SK-N-DZ (cell line): ENCODE data around the gene BDH1.
A peak's percentile ranks its signal among the peaks of the same experiment; 100 is the strongest.
"Not testable (repeated sequence)": the region's sequence is repeated elsewhere in the genome, so short reads cannot be mapped to it uniquely, and the experiment has no call there.

ENCODE experiments used
- DNase-seq: peaks from one replicate; pipeline ENCODE4 v3.0.0-alpha.2; 2015; ENCODE audit warnings: low spot score

The BDH1 gene

DNA sequence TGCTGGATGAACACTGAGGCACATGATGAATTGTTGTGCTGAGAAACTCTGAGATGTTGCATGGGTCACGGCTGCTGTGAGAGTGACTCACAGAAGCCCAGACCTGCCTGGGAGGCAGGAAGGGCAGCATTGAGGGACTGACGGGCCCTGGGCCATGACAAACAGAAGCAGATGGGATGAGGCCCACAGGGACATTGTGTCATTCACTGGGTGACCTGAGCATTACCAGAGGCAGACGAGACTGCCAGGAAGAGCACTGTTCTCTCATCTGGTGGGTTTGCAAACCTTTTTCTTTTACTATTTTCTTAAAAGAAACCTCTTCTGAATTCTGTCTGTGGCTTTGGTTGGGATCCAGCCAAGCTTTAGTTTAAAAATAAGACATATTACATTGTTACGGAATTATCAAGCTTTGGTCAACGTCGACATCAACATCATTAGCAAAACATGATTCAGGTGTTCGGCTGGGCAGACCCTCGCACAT lies 67.8 kb downstream of the BDH1 start:
- DNase-seq = no peak

DNA sequence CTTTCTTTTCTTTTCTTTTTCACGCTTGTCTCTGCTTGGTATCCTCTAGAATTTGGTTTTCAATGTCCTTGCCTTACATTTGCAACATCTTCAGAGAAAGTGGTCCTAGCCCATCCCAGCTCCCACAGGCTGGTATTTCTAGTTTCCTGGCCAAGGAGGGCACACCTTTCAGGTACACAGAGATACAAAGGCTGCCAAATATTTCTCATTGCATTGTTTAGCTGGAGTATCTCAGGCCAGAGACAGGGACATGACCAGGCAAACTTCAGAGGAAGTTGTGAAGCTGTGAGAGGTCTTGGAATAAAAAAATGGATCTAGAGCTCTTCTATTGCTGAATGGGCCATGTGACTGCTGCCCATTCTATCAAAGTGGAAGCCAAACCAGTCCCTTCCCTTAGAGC lies 68.9 kb downstream of the BDH1 start:
- no peak for DNase-seq

DNA sequence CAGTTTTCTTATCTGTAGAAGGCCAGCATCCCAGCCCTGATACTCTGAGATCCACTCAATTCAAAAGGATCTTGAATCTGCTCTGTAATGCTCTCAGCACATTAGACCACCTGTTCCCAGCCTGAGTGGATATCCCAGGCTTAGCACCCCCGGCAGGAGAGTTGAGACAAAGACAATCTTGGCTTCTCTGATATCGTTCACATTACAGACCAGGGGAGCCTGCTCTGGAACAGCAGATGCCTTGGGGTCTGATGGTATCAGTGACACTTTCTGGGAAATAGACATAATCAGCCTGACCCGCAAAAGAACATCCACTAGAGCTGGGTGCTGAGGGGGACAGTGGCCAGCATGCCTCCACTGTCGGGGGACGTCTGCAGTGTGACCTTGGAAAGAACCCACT lies 70.6 kb downstream of the BDH1 start:
- peak; percentile 71 for DNase-seq

DNA sequence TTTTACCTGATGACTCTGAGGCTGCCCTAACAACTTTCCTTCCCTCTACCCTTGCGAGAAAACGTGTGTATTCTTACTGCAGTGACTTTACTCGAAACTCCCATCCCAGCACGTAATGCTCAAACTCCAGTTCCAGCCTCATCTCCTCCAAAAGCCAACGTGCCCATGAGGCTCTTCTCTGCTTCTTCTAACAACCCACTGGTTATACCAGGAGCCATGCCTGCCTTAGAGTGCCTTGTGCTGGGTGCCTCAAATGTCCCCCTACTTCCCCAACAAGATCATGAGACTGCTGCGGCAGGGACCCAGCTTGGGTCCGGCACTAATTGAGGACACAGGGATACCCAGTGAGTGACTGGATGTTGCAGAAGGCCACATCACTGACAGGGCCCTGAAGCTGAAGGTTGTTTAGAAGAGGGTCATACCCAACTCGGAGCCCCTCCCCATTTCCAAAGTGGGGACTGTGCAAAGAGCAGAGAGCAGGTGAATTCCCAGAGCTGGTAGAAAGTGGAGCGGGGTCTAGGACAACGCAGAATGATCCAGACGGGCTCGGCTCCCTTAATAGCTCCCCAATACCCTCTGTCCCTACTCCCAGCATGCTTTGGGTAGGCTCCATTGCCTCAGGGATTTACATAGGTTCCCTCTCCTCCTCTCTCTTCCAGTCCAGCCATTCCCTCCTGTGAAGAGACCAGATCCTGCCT lies 71.4 kb downstream of the BDH1 start:
- peak; percentile 68 for DNase-seq

DNA sequence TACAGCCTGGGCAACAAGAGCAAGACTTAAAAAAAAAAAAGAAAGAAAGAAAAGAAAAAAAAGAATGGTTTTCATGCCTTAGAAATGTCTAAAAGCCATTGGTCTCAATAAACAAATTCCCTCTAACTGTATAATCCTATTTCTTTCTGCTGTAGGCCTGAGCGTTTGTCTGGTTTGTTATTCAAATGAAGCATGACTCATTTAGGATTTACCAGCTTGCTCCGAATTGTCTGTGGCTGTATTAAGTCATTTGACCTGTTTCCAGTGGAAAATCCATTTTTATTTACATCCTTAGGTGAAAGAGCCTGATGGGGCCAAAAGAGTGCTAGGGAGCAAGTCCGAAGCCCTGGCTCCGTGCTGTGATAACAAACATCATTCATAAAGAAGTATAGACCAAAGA lies 73.8 kb downstream of the BDH1 start:
- DNase-seq = no peak

DNA sequence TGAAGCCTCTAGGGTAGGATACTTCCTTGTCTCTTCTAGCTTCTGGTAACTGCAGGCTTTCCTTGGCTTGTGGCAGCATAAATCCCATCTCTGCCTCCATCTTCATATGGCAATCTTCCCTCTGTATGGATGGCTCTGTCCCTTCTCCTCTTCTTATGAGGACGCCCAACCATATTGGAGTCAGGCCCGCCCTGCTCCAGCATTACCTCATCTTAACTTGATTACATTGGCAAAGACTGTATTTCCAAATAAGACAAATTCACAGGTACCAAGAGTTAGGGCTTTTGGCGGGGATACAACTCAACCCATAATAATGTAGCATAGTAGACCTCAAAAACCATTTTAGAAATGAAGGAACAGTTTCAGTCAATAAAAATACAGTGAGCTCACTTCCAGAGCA lies 75.4 kb downstream of the BDH1 start:
- DNase-seq = no peak

DNA sequence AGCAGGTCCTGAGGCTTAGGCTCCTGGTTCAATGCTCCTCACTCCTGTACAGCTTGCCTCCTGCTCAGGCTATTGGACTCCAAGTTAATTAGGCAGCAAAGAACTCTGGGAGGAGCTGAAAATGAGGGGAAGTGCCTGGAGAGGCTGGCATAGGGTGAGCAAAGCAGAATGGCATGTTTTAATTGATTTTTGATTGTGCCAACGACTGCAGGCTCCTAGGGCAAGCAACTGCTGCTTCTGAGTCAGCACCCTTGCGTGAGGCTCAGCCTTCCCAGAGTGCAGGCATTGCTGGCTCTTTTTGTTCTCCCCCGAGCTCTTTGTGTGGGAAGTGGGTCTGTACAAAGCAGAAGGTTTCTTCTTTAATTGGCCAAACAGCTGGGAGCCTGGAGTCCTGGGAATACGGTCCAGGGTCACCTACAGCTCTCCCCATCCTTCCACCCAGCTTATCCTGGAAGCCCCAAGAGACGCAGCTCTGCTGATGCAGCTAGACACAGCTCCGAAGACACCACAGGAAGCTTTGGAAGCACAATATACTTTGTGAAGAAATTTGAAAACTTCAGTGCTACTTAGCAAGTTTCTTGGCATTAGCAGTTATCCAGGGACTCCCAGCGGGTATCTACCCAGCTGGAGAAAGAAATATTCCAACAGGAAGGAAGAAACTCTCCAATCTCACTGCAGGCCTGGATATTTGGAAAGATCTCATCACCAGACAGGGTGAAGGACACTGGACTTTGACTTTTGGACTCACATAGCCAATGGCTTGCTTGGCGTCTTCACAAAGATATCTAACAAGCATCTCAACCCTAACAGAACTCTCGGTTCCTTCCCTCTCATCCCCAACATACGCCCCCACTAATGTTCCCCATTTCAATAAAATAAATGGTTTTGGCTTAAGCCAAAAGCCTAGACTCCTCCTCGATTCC lies 76.8 kb downstream of the BDH1 start:
- no peak for DNase-seq

DNA sequence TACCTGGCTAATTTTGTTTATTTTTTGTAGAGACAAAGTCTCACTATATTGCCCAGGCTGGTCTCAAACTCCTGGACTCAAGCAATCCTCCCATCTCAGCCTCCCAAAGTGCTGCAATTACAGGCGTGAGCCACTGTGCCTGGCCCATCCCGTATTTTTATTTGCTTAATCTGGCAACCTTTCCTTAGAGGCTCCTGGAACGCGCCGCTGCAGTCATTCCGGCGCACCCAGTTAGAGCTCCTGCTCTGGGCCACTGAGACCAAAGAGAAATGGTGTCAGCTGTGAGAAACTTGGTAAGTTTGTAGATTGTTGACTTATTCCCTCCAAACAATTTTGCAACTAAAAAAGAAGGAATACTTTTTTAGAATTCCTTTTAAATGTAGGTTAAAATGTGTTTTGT lies 78.0 kb downstream of the BDH1 start:
- not testable (repeated sequence) for DNase-seq

DNA sequence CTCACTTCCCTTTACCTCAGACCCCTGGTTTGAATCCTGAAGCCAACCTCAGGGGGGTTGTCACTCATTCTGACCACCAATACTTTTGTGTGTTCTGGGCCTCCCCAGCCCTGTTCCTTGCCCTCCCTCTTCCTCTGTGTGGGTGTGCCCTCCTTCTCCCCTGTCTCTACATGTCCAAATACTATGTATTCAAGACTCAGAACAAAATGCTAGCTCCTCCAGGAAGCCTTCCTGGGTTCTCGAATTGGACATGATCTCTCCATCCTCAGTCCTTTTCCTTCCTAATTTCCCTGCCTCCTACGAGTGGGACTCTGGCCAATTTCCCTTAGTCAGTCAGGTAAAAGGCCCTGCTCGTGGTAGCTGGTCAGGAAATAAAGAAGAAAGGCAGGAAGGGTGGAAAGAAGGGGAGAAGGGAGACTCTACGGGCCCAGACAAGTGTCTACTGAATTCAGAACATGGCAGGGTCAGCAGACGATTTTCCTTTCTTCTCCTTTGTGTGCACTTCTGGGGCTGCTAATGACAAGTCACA lies 79.7 kb downstream of the BDH1 start:
- no peak for DNase-seq

DNA sequence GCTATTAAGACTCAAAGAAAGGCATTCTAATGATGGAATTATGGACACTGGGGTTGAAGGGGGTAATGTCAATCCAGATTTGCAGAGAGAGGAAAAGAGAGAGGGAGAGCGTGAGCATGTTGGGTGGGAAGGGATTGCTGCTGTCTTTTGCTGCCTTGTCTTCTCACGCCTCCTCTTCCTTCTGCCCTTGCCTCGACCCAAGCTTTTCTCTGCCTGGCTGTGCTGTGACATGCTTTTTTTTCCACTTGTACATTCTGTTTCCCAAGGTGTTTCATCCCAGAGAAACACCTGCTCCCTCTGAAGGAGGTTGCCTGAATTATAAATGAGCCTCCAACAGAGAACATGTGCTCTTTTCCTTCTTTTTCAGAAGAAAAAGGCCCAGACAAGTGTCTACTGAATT lies 80.3 kb downstream of the BDH1 start:
- no peak for DNase-seq

DNA sequence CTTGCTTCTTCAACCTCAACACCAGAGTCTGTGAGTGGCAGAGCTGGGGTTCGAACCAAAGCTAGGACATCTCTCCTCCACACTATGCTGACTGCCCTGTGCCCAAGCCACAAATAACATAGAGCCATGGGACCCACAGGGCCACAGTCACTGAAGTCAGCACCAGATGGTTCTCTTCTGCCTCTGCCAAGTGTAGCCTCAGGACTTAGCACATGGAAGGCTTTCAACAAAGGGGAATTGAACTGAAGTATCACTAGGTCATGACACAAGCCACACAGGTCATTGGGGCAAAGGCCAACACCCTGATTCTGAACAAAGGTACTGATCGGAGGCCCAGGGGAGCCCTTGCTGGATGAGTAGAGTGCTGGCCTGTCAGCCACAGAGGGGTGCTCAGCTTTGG lies 83.6 kb downstream of the BDH1 start:
- DNase-seq = no peak

DNA sequence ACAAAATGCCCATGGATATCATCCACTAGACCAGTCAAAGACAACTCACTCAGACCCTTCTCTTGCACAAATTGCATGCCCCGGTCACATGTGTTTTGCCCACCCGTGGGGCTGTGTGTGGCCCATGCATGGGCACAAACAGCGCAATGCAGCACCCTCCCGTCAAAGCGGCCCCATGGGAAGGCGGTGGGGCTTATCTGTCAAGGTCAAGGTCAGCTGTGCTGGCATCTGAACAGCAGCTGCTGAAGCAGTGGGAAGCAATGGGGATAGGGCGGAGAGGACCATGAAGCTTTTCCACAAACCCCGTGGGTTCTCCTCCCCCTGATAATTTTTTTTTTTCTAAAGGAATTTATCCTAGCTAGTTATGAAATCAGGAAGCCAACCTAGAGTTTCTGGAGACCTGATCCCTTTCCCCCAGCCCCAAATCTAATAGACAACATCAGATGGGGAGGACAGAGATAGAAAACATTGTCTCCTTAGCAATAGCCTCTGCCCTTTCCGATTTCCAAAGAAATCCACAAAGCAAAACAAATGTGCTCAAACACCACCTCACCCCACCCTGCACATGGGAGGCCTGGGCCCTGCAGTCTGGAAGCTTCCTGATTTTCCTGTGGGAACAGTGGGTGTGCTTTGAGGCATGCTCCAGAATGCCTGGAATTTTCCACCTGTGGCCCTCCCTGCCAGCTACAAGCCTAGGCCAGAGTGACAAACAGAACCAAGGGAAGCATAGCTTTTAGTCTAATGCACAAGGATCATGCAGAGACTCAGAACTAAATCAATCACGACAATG lies 84.4 kb downstream of the BDH1 start:
- DNase-seq = no peak

DNA sequence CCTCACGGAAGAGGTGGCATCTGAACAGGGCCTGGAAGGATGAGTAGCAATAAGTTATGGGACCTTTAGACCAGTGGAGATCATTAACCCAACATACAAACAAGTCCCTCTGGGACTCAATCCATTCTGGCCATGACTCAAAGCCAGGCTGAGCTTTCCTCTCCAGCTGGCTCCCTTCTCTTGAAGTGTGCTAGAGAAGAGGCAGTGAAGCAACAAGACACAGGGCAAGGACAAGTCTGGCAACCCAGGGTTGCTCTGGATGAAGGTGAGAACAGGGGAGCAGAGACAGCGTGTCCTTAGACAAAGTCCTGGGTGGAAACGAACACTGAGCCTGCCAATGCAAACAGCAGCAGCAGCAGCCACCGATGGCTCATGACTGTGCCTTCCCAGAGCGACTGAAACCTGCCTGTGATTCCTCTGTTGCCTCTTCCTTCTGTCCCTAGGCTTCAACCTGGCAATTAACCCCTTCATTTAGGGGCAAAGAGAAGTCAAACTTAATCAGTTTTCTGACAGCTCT lies 86.8 kb downstream of the BDH1 start:
- no peak for DNase-seq

DNA sequence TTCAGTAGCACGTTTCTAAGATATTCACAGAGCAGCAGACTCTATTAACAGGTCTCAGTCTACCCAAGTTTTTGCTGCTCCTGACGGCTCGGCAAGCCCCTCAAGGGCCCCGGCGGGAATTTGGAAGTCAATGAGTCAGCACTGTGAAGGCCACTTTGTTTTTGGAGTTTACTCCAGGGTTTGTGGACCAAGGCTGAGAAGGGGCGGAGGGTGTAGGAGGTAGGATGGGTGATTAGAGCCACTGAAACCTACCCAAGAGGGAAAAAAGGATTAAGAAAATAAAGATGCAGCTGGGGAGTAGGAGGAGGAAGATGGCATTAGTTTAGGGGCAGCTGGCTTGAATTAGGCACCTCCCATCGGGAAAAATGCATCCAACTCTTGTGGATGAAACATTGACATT lies 87.6 kb downstream of the BDH1 start:
- no peak for DNase-seq

DNA sequence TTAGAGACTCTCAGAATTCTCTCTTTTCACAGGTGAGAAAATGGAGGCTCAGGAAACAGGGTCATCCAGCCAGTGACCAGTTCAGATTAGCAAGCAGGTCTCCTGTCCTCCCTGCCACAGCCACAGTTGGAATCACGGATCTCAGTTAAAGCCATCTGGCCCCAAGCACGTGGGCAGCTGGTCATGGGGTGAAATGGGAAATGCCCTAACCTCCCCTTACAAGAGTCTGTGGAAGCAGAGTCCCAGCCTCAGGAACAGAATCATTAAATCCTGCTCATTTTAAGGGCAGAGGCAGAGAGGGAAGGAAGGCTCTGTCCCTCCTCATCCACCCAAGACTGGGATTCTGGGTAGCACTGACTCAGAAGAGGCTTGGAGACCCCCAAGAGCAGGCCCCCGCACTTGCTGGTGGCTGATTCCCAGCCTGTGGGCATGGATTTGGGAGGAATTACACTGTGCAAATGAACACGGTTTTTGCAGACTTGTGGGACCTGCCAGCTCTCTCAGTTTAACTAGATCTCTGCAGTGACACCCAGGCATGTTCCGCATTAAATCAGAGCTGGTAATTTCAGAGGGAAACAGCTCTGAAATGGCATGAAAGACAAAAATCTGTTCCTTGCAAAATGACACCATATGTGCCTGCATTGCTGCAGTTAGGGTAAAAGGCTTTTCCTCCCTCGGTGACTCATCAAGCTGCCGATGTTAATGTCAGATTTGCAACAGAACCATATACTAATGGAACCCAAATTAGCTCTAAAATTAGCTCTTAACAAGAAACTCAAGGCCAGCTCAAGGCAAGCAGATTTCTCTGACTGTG lies 89.0 kb downstream of the BDH1 start:
- peak; percentile 57 for DNase-seq

DNA sequence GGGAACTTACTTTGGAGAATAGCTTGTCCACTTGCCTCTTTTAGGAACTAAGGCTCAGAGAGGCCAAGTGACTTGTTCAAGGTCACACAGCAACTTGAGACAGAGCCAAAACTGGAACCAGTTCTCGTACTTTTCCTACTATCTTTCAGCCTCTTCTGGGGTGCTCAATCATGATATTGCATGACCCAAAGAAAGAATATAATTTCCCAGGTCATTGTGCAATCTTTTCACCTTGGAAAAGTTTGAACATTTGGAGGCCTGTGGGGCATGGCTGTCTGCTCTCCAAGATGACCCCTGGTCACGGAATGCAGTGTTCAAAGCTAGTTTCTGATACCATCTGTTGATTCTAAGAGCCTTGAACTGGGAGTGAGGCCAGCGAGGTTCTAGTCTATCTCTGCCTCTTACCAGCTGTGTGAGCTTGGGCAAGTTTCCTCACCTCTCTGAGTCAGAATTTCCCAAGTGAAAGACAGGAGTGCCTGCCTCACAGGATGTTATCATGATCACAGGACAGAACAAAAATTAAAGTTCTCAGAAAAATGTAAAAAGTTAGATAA lies 89.7 kb downstream of the BDH1 start:
- no peak for DNase-seq

DNA sequence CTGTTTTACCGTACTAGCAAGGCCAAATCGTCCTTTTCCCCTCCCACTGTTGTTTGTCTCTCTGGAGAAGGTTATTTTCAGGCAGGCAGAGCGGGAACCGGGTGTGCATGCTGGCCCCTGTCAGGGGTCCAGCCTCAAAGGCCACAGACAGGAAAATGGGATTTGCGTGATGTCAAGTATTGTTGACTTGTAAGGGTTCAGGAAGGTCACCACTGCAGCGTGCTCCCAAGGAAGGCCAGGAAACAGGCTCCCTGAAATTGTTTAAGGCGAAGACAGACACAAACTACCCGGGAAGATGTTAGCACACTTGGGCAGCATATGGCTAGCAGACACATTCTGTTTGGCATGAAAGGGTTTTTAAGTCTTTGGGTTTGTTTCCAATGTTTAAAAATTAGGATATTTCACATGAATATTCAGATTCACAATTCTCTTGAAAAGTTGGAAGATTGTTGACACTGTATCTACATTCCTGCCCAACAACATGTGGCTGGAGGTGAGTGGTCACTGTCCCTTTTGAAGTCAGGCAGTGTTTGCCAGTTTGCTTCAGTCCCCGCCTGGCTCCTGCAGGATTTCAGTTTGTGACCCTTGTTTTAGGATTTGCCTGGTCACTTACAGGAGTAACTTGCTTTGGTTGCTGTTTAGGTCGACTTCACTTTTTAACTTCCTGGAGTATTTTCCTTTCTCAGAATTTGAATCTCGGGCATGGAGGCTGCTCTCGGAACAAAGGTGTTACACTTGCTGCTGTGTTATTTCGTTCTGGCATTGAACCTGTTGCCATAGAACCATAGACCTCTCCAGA lies 90.4 kb downstream of the BDH1 start:
- no peak for DNase-seq

DNA sequence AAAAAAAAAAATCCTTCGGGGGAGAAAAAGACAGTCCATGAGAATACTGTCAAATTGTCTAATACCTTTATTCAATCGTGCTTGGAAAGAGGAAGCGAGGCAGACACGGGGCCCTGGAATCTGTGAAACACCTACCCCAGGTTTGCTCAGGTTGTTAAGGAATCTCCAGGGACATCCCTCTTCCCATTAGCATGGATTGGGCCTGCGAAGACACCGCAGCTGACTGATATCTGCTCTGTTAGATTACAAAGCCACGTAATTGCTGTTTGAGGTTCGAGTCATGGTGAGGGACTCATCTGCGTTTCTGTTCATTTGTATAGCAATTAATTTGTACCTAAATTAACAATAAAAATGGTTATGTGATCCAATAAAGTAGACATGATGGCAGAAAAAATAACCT lies 91.0 kb downstream of the BDH1 start:
- DNase-seq = no peak

DNA sequence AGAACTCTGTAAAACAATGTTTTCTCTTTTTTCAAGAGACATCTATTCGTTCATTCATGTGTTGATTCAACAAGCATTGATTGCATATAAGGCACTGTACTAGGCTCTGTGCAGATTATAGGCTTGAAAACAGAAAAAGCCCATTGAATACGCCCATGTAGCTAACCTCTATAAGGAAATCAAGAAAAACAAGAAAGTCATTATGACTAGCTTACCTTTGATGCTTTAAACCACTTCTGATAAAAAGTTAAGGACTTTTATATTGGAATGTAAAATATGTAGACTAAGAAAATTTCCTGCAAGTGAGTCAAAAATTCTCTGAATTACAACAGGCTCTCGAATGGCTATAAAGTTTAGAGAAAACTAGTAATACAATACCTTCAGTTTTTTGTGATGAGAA lies 92.5 kb downstream of the BDH1 start:
- DNase-seq = no peak

DNA sequence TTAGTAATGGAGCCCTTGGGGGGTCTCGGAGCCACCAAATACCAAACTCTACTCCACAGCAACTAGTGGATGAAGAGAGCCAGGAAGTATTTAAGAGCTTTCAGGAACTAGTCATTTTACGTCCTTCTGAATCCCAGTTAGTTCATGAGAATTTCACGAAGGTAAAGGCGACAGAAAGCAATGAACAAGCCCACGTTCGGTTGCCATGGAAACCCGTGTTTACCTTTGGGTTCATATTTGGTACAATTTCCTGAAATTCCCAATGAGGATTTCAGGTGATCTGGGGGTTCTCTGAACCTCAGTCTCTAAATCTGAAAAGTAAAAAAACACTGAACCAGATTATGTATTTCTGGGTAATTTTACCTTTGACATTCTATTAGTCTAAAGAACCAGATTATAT lies 93.0 kb downstream of the BDH1 start:
- no peak for DNase-seq
